PC-3 (cell line): ENCODE results near the gene CIBAR2. TPM values are rescaled to one million over a fixed set of nuclear protein-coding genes. Genes with fewer than 3 reads are reported as not detected.

Experiments
- ATAC-seq: fragments of 200-7000 bp; cut with Tn5 transposase; 2 replicates; pipeline ENCODE4 v1.9.1; 2020; ENCODE audit warnings: mild to moderate bottlenecking, moderate library complexity
- BruUV-seq: library from RNA; stranded (reverse); fragments of 400-500 nt; replicated peaks from 2 replicates; lab custom pipeline; 2021; lab: Mats Ljungman, UMichigan
- CTCF ChIA-PET: fragments of 300-600 bp; sonication (Branson Sonifier 250); formaldehyde crosslinking; loops from one replicate; lab custom pipeline; 2022; ENCODE audit warnings: antibody characterized with exemption; lab: Charles Lee
- POLR2A ChIA-PET: fragments of 300-600 bp; sonication (Branson Sonifier 250); formaldehyde crosslinking; loops from one replicate; lab custom pipeline; 2022; ENCODE audit warnings: antibody characterized with exemption; ENCODE audit not compliant: unreplicated experiment; lab: Charles Lee
- DNase-seq: peaks from one replicate; pipeline ENCODE4 v3.0.0-alpha.2; 2015
- H2AFZ ChIP-seq: fragments of 300-600 bp; sonication (generic); 2 replicates; pipeline ENCODE4 v1.6.0; 2016; ENCODE audit warnings: antibody characterized with exemption, low read length
- H3F3A ChIP-seq: fragments of 300-600 bp; sonication (generic); one replicate; pipeline ENCODE4 v1.6.0; 2017; ENCODE audit warnings: antibody characterized with exemption, low read length, control low read depth, mild to moderate bottlenecking; ENCODE audit not compliant: unreplicated experiment
- H3K27ac ChIP-seq: fragments of 300-600 bp; sonication (generic); 2 replicates; pipeline ENCODE4 v1.5.1; 2016; ENCODE audit warnings: mild to moderate bottlenecking, low read length
- H3K27me3 ChIP-seq: fragments of 300-600 bp; sonication (generic); 2 replicates; pipeline ENCODE4 v1.6.1; 2016; ENCODE audit warnings: low read length, mixed read lengths
- H3K36me3 ChIP-seq: fragments of 300-600 bp; sonication (generic); 2 replicates; pipeline ENCODE4 v1.6.1; 2016; ENCODE audit warnings: low read depth, mixed run types, low read length, mixed read lengths
- H3K4me1 ChIP-seq: fragments of 300-600 bp; sonication (generic); 2 replicates; pipeline ENCODE4 v1.5.1; 2016; ENCODE audit warnings: low read length; ENCODE audit not compliant: insufficient read depth
- H3K4me2 ChIP-seq: fragments of 300-600 bp; sonication (generic); 2 replicates; pipeline ENCODE4 v1.6.0; 2016; ENCODE audit warnings: low read length
- H3K4me3 ChIP-seq: fragments of 300-600 bp; sonication (generic); 2 replicates; pipeline ENCODE4 v1.5.1; 2016; ENCODE audit warnings: mild to moderate bottlenecking, low read length, mixed read lengths
- H3K79me2 ChIP-seq: fragments of 300-600 bp; sonication (generic); 2 replicates; pipeline ENCODE4 v1.6.1; 2017; ENCODE audit warnings: low read length, mixed read lengths
- H3K9ac ChIP-seq: fragments of 300-600 bp; sonication (generic); 2 replicates; pipeline ENCODE4 v1.6.0; 2016; ENCODE audit warnings: mild to moderate bottlenecking, low read length
- H3K9me2 ChIP-seq: fragments of 300-600 bp; sonication (generic); replicated peaks from 2 replicates; pipeline ENCODE4 v1.6.1; 2016; ENCODE audit warnings: mixed run types, low read length, mixed read lengths
- H3K9me3 ChIP-seq: fragments of 300-600 bp; sonication (generic); 2 replicates; pipeline ENCODE4 v1.6.1; 2016; ENCODE audit warnings: low read length, mixed read lengths
- H4K20me1 ChIP-seq: fragments of 300-600 bp; sonication (generic); 2 replicates; pipeline ENCODE4 v1.6.1; 2016; ENCODE audit warnings: low read length, mixed read lengths
- CTCF ChIP-seq: fragments of 300-600 bp; sonication (generic); conservative IDR thresholded peaks from 2 replicates; pipeline ENCODE4 v1.5.1; 2017; ENCODE audit warnings: antibody characterized with exemption, low read depth, mild to moderate bottlenecking, low read length
- EZH2 ChIP-seq: fragments of 300-600 bp; sonication (generic); IDR thresholded peaks from one replicate; pipeline ENCODE4 v1.6.1; 2017; ENCODE audit warnings: antibody characterized with exemption, mild to moderate bottlenecking, low read length; ENCODE audit not compliant: unreplicated experiment
- EZH2phosphoT487 ChIP-seq: fragments of 300-600 bp; sonication (generic); IDR thresholded peaks from 2 replicates; pipeline ENCODE4 v1.6.1; 2018; ENCODE audit warnings: mild to moderate bottlenecking, antibody characterized with exemption, low read length, borderline replicate concordance
- intact Hi-C: fragments of 100-400 bp; cut with micrococcal nuclease; formaldehyde crosslinking; loops from 2 replicates; pipeline ENCODE4 v1.9.0; 2023
- total RNA-seq: library from RNA; depleted of rRNA; stranded (reverse); fragments of >200 nt; gene quantifications from 2 replicates; pipeline ENCODE4 v1.2.3, GENCODE V29; 2014

CIBAR2 gene
- total RNA-seq, 1 experiment from 2014 or later = not detected

GRCh38 chr16:85156440-85156839 is 44.2 kb upstream of the CIBAR2 start:
- Histone ChIP-seq H2AFZ (no peak overlapping the region), H3K4me1 (peaks cover 2% of the 10 kb centered on the region; the same call in 1 of the 2 replicates), H3K9me3 (no peaks in the 10 kb centered on the region), H4K20me1 (no peaks in the 10 kb centered on the region), H3K27me3 (no peaks in the 10 kb centered on the region), H3K9ac (no peak overlapping the region), H3K4me2 (no peak overlapping the region), H3K36me3 (no peaks in the 10 kb centered on the region), H3K27ac (no peak overlapping the region), H3K79me2 (no peaks in the 10 kb centered on the region), H3K4me3 (no peak overlapping the region), H3F3A (no peaks in the 10 kb centered on the region), H3K9me2 (no peaks in the 10 kb centered on the region)
- BruUV-seq = no TSS peak
- ChIA-PET CTCF (no interaction called here), POLR2A (no interaction called here)
- no peak for ATAC-seq
- intact Hi-C loops = no loop called here
- TF ChIP-seq EZH2phosphoT487 = no peak
- no peak for TF ChIP-seq EZH2
- TF ChIP-seq CTCF = no peak
- no peak for DNase-seq

- no peaks in the 10 kb centered on the region for H3K79me2 ChIP-seq
- no peaks in the 10 kb centered on the region for H3K9me2 ChIP-seq
- DNase-seq (no peak), ATAC-seq (no peak)
- ChIA-PET POLR2A (no interaction called here), CTCF (no interaction called here)
- no peaks in the 10 kb centered on the region for H3K9me3 ChIP-seq
- H3K4me3 ChIP-seq = no peak overlapping the region
- peaks cover 4% of the 10 kb centered on the region; the same call in 1 of the 2 replicates for H3K4me1 ChIP-seq
- no peak overlapping the region for H3K4me2 ChIP-seq
- H3K27me3 ChIP-seq = no peaks in the 10 kb centered on the region
- intact Hi-C loops = no loop called here
- BruUV-seq = no TSS peak
- no peak for TF ChIP-seq EZH2phosphoT487
- no peak for TF ChIP-seq EZH2
- no peak for TF ChIP-seq CTCF
- no peak overlapping the region for H2AFZ ChIP-seq
- H3K9ac ChIP-seq = no peak overlapping the region
- H3F3A ChIP-seq = no peaks in the 10 kb centered on the region
- H3K36me3 ChIP-seq = no peaks in the 10 kb centered on the region
- no peak overlapping the region for H3K27ac ChIP-seq
- no peaks in the 10 kb centered on the region for H4K20me1 ChIP-seq
These were observed 41.4 kb upstream of the CIBAR2 start for GRCh38 chr16:85153656-85154091.

GRCh38 chr16:85153046-85153445 is 40.8 kb upstream of the CIBAR2 start:
- H3K36me3 ChIP-seq = no peaks in the 10 kb centered on the region
- H3K4me2 ChIP-seq = no peak overlapping the region
- peaks cover 4% of the 10 kb centered on the region; the same call in 1 of the 2 replicates for H3K4me1 ChIP-seq
- no peak overlapping the region for H3K4me3 ChIP-seq
- no peak for DNase-seq
- intact Hi-C loops = no loop called here
- no peaks in the 10 kb centered on the region for H3K9me3 ChIP-seq
- no peaks in the 10 kb centered on the region for H3K9me2 ChIP-seq
- CTCF ChIA-PET = no interaction called here
- H3K9ac ChIP-seq = no peak overlapping the region
- no TSS peak for BruUV-seq
- no peak overlapping the region for H2AFZ ChIP-seq
- no peaks in the 10 kb centered on the region for H3F3A ChIP-seq
- H3K27me3 ChIP-seq = no peaks in the 10 kb centered on the region
- TF ChIP-seq EZH2phosphoT487 (no peak), CTCF (no peak), EZH2 (no peak)
- H4K20me1 ChIP-seq = no peaks in the 10 kb centered on the region
- H3K27ac ChIP-seq = no peak overlapping the region
- no peaks in the 10 kb centered on the region for H3K79me2 ChIP-seq
- ATAC-seq = no peak
- POLR2A ChIA-PET = no interaction called here
